LNCAP (cell line): ENCODE measurements around the gene PRKAR1B.

Experiments used
- CTCF ChIP-seq: fragments of 450-650 bp; IDR thresholded peaks from 2 replicates; pipeline ENCODE4 v1.5.1; 2017; ENCODE audit warnings: mild to moderate bottlenecking

Gene PRKAR1B

GRCh38 chr7:518630-519483, 208.2 kb downstream of the PRKAR1B start:
- no peak for TF ChIP-seq CTCF

DNA sequence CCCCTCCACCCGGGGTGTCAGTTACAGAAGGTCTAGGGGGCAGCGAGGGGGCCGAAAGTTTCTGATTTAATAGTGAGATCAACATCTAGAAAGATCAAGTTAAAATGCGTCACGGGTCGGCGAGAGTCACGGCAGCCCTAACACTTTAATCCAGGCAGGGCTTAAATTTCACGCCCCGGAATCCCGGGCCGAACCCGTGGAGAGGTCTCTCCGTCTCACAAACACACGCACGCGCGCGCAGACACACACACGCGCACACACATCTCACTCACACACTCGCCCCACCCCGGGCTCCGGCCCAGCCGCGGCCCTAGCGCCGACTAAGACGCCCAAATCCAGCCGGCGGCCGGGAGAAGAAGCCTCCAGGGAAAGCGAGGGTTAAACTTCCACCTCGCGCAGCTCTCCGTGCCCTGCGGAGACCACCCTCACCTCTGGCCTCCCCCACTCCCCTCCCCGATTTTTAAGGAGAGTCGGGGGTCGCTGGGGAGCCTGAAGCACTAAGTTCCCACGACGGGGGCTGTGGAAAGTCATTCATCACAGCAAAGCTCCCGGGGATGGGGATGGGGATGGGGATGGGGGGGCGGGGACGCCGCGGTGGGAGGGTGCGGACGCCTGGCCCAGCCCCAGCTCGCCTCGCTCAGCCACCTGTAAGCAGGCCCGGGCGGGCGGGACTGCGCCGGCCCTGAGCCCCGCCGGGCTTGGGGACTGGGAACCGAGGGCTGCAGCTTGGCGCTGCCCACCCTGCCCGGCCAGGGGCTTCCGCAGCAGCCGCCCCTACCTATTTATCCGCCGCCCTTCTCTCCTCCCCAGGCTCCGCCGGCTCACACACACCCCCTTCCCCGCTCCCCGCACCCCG, 209.1 kb downstream of the PRKAR1B start:
- no peak for TF ChIP-seq CTCF

GRCh38 chr7:516606-517456, 210.2 kb downstream of the PRKAR1B start:
- no peak for TF ChIP-seq CTCF

- no peak for TF ChIP-seq CTCF
Measured at GRCh38 chr7:516216-516605, 210.9 kb downstream of the PRKAR1B start.

DNA sequence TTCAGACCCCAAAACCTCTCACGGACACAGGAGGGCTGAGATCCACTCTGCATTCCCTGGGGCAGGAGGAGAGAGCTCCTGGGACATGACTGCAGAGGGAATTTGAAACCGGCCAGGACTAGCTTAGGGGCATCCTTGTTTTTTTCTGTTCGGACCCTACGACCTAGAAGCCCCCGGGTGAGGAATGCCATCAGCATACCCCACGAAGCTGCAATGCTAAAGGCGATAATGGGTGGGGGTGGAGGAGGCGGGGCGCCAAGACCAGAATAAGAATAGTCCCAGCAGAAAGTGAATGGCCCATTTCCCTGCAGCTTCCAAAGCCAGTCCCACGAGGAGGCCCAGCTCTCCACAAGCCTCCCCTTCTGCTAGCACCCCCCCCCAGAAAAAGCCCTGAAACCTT, 211.5 kb downstream of the PRKAR1B start:
- no peak for TF ChIP-seq CTCF

DNA sequence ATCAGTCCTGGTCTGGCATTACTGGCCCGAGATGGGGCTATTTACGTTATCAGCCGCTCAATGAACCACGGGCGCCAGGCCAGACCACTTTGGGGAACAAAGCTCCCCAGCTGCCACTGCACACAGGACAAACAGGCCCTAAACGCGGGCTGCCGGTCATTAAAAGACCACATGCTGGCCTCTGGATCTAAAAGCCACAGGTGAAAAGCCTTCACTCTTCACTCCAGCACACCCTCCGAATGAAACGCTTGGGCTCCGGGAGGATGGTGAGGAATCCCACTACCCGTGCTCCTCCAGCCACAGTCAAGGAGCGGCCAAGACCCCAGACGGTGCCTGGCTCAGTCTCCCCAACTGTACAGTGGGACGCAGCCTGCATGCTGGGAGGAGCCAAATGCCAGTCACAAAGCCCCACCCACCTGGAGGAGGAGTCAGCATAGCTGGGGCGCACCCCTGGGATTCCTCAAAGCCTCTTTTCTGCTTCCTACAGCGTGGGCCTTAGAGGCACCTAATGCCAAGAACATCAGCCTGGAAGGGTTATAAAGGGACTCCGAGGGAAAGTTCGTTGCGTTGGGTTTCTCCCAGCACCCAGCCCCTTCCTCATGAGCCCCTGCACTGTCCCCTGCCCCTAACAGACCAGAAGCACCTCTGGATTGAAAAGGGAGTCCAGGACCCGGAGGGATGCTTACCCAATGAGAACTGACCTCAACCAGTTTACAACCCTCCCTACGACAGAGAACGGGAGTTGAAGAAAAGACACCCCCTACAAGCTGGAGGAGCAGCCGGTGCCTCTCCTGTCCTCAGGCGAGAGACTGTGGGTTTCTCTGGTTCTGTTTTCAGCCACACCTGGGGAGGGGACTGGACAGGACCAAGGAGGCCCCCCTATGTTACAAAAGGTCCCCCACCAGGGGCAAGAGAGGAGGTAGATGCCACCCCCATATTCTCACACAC, 212.2 kb downstream of the PRKAR1B start:
- no peak for TF ChIP-seq CTCF
